Caki2 (cell line): ENCODE measurements around the gene ZFYVE28. TPM values are rescaled to one million over a fixed set of nuclear protein-coding genes. Genes with fewer than 3 reads are reported as not detected.

Experiments used
- DNase-seq: peaks from one replicate; pipeline ENCODE4 v3.0.0-alpha.2; 2015; ENCODE audit warnings: low read depth
- in situ Hi-C: cut with HindIII; loops from 2 replicates; pipeline ENCODE4 v1.10.0; 2016; ENCODE audit warnings: low sequenced_read_pairs, low pct_unique_long_range_greater_than_20kb, mixed read lengths
- total RNA-seq: library from RNA; depleted of rRNA; stranded (reverse); fragments of >200 nt; shearing (Covaris generic); gene quantifications from 2 replicates; pipeline ENCODE4 v1.2.3, GENCODE V29; 2014; ENCODE audit warnings: low replicate concordance

ZFYVE28 gene
- total RNA-seq, 1 experiment from 2014 or later, result 0.91 TPM

DNA sequence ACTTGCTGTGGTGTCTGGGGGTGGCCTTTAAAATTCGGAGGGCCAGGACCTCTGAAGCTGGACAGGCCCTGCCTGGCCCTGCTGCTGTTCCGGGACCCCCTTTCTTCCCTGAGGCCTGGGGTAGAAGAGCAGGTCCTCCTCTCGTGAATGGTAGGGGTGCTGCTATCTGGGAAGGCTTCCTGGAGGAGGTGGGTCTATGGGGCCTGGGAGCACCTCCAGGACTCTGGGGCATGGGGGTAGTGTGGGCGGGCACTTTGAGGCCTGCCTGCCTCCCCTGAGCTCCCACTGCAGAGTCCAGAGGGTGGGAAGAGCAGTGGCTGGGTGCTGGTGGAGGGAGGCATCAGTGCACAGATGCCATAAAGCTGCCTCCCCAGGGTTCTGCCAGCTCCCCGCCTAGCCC is 151.6 kb downstream of the ZFYVE28 start:
- in situ Hi-C loops, result no loop called here

GRCh38 chr4:2266181-2266580 is 152.3 kb downstream of the ZFYVE28 start:
- DNase-seq, result no peak
- in situ Hi-C loops, result no loop called here

More for the DNA sequence above, 151.6 kb downstream of the ZFYVE28 start:
- DNase-seq, result no peak

- DNase-seq, result no peak
- in situ Hi-C loops, result no loop called here
Measured at GRCh38 chr4:2265113-2266110, 153.0 kb downstream of the ZFYVE28 start.

- no peak for DNase-seq
Measured at GRCh38 chr4:2264481-2265041, 153.9 kb downstream of the ZFYVE28 start.

DNA sequence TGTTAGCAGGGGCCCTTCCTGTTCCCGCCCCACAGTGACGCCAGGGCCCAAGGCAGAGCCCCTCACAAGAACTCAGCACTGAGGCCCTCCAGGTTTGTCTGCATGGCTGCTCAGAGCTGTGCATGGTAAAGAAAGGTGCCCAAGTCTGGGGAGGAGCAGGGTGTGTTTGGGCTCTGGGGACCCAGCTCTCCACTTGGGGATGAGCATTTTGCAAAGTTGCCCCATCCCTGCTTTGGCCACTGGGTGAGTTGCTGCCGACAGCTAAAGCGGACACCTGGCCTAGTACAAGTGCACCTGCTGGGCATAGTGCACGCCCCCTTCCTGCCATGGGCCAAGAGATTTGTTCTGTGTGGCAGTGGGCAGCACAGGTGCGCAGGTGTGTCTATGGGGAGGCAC is 154.5 kb downstream of the ZFYVE28 start:
- in situ Hi-C loops, result no loop called here
- no peak for DNase-seq

More at GRCh38 chr4:2264481-2265041, 153.9 kb downstream of the ZFYVE28 start:
- in situ Hi-C loops, result no loop called here

GRCh38 chr4:2262944-2263250 is 155.5 kb downstream of the ZFYVE28 start:
- DNase-seq, result no peak
- in situ Hi-C loops, result no loop called here

- DNase-seq, result peak; percentile 99
- in situ Hi-C loops, result no loop called here
Measured at GRCh38 chr4:2262145-2262943, 156.1 kb downstream of the ZFYVE28 start.

- in situ Hi-C loops, result no loop called here
Measured at GRCh38 chr4:2261853-2262144, 156.6 kb downstream of the ZFYVE28 start, which contains the start of gene MXD4. Gene MXD4 (minus strand): TSS chr4:2262109. CDS start chr4:2261980, 129 bp downstream.

GRCh38 chr4:2261110-2261852 is 157.2 kb downstream of the ZFYVE28 start:
- peak; percentile 16 for DNase-seq
- in situ Hi-C loops, result no loop called here

More at GRCh38 chr4:2261853-2262144, 156.6 kb downstream of the ZFYVE28 start, which contains the start of gene MXD4:
- no peak for DNase-seq

- in situ Hi-C loops, result no loop called here
- no peak for DNase-seq
Measured at GRCh38 chr4:2260344-2261109, 157.9 kb downstream of the ZFYVE28 start.

- no peak for DNase-seq
- in situ Hi-C loops, result no loop called here
Measured at GRCh38 chr4:2259541-2260343, 158.7 kb downstream of the ZFYVE28 start.

- DNase-seq, result no peak
- in situ Hi-C loops, result no loop called here
Measured at GRCh38 chr4:2259036-2259540, 159.4 kb downstream of the ZFYVE28 start.

DNA sequence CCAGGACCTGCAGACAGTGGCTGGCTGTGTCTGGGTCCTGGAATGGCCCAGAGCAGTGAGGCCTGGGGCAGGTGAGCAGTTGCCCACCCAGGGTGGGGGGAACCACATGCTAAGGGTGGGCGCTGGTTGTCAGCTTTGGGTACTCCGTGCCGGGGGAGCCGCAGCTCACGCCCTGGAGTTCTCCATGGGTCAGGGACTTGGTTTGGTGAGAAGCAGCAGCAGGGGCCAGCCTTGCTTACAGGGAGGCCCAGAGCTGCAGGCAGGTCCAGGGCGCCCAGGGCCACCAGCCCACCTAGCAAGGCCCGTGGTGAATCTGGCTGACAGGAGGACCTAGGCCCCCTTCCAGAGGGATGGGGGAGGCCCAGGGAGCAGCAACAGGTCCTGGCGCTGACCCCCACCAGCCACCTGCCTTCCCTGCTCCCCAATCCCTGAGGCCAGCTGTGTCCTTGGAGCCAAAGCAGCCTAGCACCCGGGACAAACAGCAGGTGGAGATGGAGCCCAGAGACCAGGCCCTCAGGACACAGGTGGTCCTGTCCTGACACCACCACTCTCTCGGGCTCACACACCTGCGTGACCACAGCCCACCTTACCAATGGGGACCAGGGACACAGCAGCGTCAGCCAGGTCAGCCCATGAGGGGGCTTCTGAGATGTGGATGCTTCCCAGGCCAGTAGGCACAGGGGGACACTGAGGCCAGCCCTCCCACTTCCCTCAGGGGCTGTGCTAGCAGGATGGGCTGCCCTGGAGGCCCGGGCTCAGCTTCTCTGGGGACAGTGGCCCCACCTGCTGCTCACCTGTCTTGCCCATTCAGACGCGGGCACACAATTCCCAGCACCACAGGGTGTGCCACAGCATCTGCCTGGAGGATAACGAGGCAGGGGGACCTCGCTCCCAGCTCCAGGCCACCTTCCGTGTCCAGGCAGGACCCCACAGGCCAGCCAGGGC is 160.1 kb downstream of the ZFYVE28 start:
- in situ Hi-C loops, result no loop called here
- DNase-seq, result no peak

DNA sequence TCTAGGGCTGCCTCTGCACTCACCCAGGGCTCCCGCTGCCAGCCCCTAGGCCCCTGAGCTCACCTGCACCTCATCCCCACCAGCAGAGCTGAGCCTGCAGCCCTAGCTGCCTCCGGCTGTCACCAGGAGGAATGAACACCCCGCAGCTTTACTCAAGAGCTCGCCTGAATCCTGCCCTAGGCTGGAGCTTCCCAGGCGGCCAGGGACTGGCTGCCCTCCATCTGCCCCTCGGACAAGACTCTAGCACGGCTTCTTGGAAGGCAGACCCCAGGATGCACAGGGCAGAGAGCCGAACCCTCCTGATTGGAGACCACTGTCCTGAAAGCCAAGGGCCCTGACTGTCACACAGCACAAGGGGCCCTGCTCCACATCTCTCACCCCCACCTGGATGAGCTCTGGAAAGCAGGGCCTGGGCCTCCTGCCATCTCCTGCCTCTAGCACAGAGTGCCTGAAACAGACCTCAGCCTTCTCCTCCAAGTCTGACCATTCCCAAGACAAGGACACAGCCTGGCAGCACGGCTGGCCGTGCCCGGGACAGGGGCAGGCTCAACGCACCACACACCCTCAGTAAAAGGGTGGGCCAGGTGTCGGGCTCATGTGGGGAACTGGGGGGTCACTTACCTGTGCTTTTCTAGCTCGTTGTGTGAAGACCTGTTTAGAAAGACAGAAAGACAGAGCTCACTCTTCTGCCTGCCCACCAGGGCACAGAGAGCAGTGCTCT is 160.9 kb downstream of the ZFYVE28 start:
- DNase-seq, result no peak
- in situ Hi-C loops, result no loop called here

DNA sequence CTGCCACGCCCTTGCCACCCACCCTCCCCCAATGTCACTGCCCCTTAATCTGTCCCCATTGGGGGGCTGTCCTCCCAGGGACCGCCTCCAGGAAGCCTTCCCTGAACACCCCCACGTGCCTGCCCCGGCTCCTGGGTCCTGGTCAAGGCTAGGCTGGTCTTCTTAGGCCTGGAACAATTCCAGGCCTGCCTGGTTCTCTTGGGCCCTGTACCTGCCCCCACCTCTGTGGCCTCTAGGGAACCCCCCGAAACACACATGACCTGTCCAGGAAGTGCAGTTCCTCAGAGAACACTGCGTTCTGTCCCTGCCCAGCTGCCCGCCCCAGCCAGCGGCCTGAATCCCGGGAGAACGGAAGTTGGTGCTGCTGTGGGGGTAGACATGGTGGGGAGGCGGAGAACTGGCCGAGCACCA is 161.7 kb downstream of the ZFYVE28 start:
- no peak for DNase-seq

More for the DNA sequence above, 161.7 kb downstream of the ZFYVE28 start:
- in situ Hi-C loops, result no loop called here
